Testis (tissue), 2 donors: ENCODE measurements around the gene TPMT.

Experiments
- CTCF ChIP-seq, 3 experiments: fragments of 450-650 bp in 2 of 3; fragments of 200-600 bp in 1 of 3; sonication (generic) in 1 of 3; IDR thresholded peaks; one replicate each; pipeline ENCODE4 v1.5.1; 2016 to 2019; ENCODE audit warnings: antibody characterized with exemption in 3 of 3, mild to moderate bottlenecking in 2 of 3, moderate library complexity in 1 of 3
- POLR2A ChIP-seq: fragments of 450-650 bp; IDR thresholded peaks from one replicate; pipeline ENCODE4 v1.6.1; 2017; ENCODE audit warnings: antibody characterized with exemption, mild to moderate bottlenecking, moderate library complexity

- no peak for TF ChIP-seq POLR2A
- TF ChIP-seq CTCF (IDR thresholded peaks at IDR 0.05) = no peak
Measured at GRCh38 chr6:18168264-18168663, 13.4 kb upstream of the TPMT start.
